OCI-LY7 (cell line): ENCODE measurements around the gene GSG1L. TPM values are rescaled to one million over a fixed set of nuclear protein-coding genes. Genes with fewer than 3 reads are reported as not detected.

Source experiments
- BruUV-seq: library from RNA; stranded (reverse); fragments of 400-500 nt; replicated peaks from 2 replicates; lab custom pipeline; 2021; lab: Mats Ljungman, UMichigan
- CTCF ChIA-PET: fragments of 300-600 bp; sonication (Branson Sonifier 250); formaldehyde crosslinking; loops from one replicate; lab custom pipeline; 2022; ENCODE audit warnings: antibody characterized with exemption; ENCODE audit not compliant: unreplicated experiment; lab: Charles Lee
- POLR2A ChIA-PET: fragments of 300-600 bp; sonication (Branson Sonifier 250); formaldehyde crosslinking; loops from one replicate; lab custom pipeline; 2022; ENCODE audit warnings: antibody characterized with exemption; lab: Charles Lee
- DNase-seq: peaks from one replicate; pipeline ENCODE4 v3.0.0-alpha.2; 2015; ENCODE audit warnings: low spot score
- H2AFZ ChIP-seq: fragments of 200-600 bp; sonication (generic), shearing (Covaris generic); 2 replicates; pipeline ENCODE4 v1.6.1; 2014; ENCODE audit warnings: mild to moderate bottlenecking, antibody characterized with exemption, low read length, moderate library complexity
- H3K27ac ChIP-seq: fragments of 200-600 bp; sonication (generic); 2 replicates; pipeline ENCODE4 v1.5.1; 2014; ENCODE audit warnings: mixed run types, low read depth, mild to moderate bottlenecking, moderate library complexity, low read length, inconsistent platforms; ENCODE audit not compliant: poor library complexity, severe bottlenecking
- H3K36me3 ChIP-seq: fragments of 200-600 bp; sonication (generic); 2 replicates; pipeline ENCODE4 v1.6.1; 2014; ENCODE audit warnings: mild to moderate bottlenecking, antibody characterized with exemption, low read length, moderate library complexity, mixed read lengths; ENCODE audit not compliant: insufficient read depth
- H3K4me1 ChIP-seq: fragments of 200-600 bp; sonication (generic); 2 replicates; pipeline ENCODE4 v1.5.1; 2014; ENCODE audit warnings: mild to moderate bottlenecking, low read length; ENCODE audit not compliant: insufficient read depth, poor library complexity, severe bottlenecking
- H3K4me2 ChIP-seq: fragments of 200-600 bp; sonication (generic); 2 replicates; pipeline ENCODE4 v1.6.1; 2014; ENCODE audit warnings: mild to moderate bottlenecking, low read length
- H3K4me3 ChIP-seq: fragments of 200-600 bp; sonication (generic); 2 replicates; pipeline ENCODE4 v1.5.1; 2014; ENCODE audit warnings: mild to moderate bottlenecking, low read depth, low read length; ENCODE audit not compliant: poor library complexity, severe bottlenecking
- H3K79me2 ChIP-seq: fragments of 200-600 bp; sonication (generic); 2 replicates; pipeline ENCODE4 v1.6.1; 2016; ENCODE audit warnings: low read depth, mild to moderate bottlenecking, low read length, moderate library complexity, mixed read lengths; ENCODE audit not compliant: insufficient read depth
- H3K9me2 ChIP-seq: fragments of 200-600 bp; sonication (generic); 2 replicates; pipeline ENCODE4 v1.6.1; 2016; ENCODE audit warnings: mild to moderate bottlenecking, low read length, mixed read lengths; ENCODE audit not compliant: insufficient read depth
- H3K9me3 ChIP-seq: fragments of 200-600 bp; sonication (generic); 2 replicates; pipeline ENCODE4 v1.6.1; 2014; ENCODE audit warnings: mild to moderate bottlenecking, mixed run types, low read length, mixed read lengths
- H4K20me1 ChIP-seq: fragments of 200-600 bp; sonication (generic); 2 replicates; pipeline ENCODE4 v1.6.1; 2014; ENCODE audit warnings: mild to moderate bottlenecking, antibody characterized with exemption, low read length, moderate library complexity, mixed read lengths; ENCODE audit not compliant: insufficient read depth
- CTCF ChIP-seq: fragments of 200-600 bp; sonication (generic); conservative IDR thresholded peaks from 2 replicates; pipeline ENCODE4 v1.5.1; 2014; ENCODE audit warnings: mild to moderate bottlenecking, antibody characterized with exemption, low read length, moderate library complexity, mixed read lengths
- EZH2phosphoT487 ChIP-seq: fragments of 200-600 bp; sonication (generic); IDR thresholded peaks from 2 replicates; pipeline ENCODE4 v1.6.1; 2018; ENCODE audit warnings: low read depth, borderline replicate concordance, mild to moderate bottlenecking, mixed run types, antibody characterized with exemption, low read length, moderate library complexity, mixed read lengths
- intact Hi-C: fragments of 100-400 bp; cut with micrococcal nuclease; formaldehyde crosslinking; loops from one replicate; pipeline ENCODE4 v1.10.0; 2022; ENCODE audit not compliant: unreplicated experiment
- total RNA-seq, 2 experiments: library from RNA; depleted of rRNA in 1 of 2; stranded (reverse); fragments of >200 nt in 1 of 2; shearing (Covaris generic) in 1 of 2; gene quantifications; 2 replicates each; pipeline ENCODE4 v1.2.3, GENCODE V29; 2014 to 2022

Gene GSG1L
- total RNA-seq, 2 experiments from 2014 or later: not detected

- H3K36me3 ChIP-seq: no peaks in the 10 kb centered on the region
- H3K4me3 ChIP-seq: no peak overlapping the region
- no peaks in the 10 kb centered on the region for H3K79me2 ChIP-seq
- no peaks in the 10 kb centered on the region for H3K9me3 ChIP-seq
- POLR2A ChIA-PET: interaction anchor here (0.6 kb wide), 1 partner anchor 281 kb away, joined by 3 read pairs; no protein-coding TSS in a partner anchor
- no peaks in the 10 kb centered on the region for H3K9me2 ChIP-seq
- BruUV-seq: no TSS peak
- no peak overlapping the region for H3K4me2 ChIP-seq
- H3K27ac ChIP-seq: no peak overlapping the region
- no peaks in the 10 kb centered on the region for H4K20me1 ChIP-seq
- intact Hi-C loops: no loop called here
- no peak for DNase-seq
- TF ChIP-seq EZH2phosphoT487 (no peak), CTCF (no peak)
- no peaks in the 10 kb centered on the region for H3K4me1 ChIP-seq
- CTCF ChIA-PET: no interaction called here
- no peak overlapping the region for H2AFZ ChIP-seq
Observed at GRCh38 chr16:27778926-27779570, 284.5 kb downstream of the GSG1L start.

- H2AFZ ChIP-seq: no peak overlapping the region
- H3K4me2 ChIP-seq: no peak overlapping the region
- H3K79me2 ChIP-seq: no peaks in the 10 kb centered on the region
- intact Hi-C loops: no loop called here
- no peaks in the 10 kb centered on the region for H3K9me2 ChIP-seq
- no peaks in the 10 kb centered on the region for H4K20me1 ChIP-seq
- CTCF ChIA-PET: no interaction called here
- no peak overlapping the region for H3K4me3 ChIP-seq
- H3K9me3 ChIP-seq: no peaks in the 10 kb centered on the region
- no peaks in the 10 kb centered on the region for H3K4me1 ChIP-seq
- no peak for DNase-seq
- TF ChIP-seq EZH2phosphoT487 (no peak), CTCF (no peak)
- POLR2A ChIA-PET: interaction anchor here (0.6 kb wide), 1 partner anchor 281 kb away, joined by 3 read pairs; no protein-coding TSS in a partner anchor
- BruUV-seq: no TSS peak
- no peaks in the 10 kb centered on the region for H3K36me3 ChIP-seq
- no peak overlapping the region for H3K27ac ChIP-seq
Observed at GRCh38 chr16:27778171-27778925, 285.2 kb downstream of the GSG1L start.

GRCh38 chr16:27777527-27777926, 286.0 kb downstream of the GSG1L start:
- intact Hi-C loops: no loop called here
- H3K4me2 ChIP-seq: no peak overlapping the region
- H3K9me3 ChIP-seq: no peaks in the 10 kb centered on the region
- H3K4me3 ChIP-seq: no peak overlapping the region
- no peaks in the 10 kb centered on the region for H3K79me2 ChIP-seq
- no peaks in the 10 kb centered on the region for H3K36me3 ChIP-seq
- no peak for DNase-seq
- no peaks in the 10 kb centered on the region for H3K4me1 ChIP-seq
- ChIA-PET POLR2A (no interaction called here), CTCF (no interaction called here)
- BruUV-seq: no TSS peak
- no peaks in the 10 kb centered on the region for H3K9me2 ChIP-seq
- H2AFZ ChIP-seq: no peak overlapping the region
- no peaks in the 10 kb centered on the region for H4K20me1 ChIP-seq
- TF ChIP-seq CTCF (no peak), EZH2phosphoT487 (no peak)
- H3K27ac ChIP-seq: no peak overlapping the region
